Stomach (tissue), 4 donors: ENCODE measurements around the gene PMEPA1.

Experiments used
- EP300 ChIP-seq: sonication (generic); formaldehyde crosslinking; IDR thresholded peaks from one replicate; pipeline ENCODE4 v1.6.1; 2017; ENCODE audit warnings: antibody characterized with exemption
- POLR2A ChIP-seq, 4 donors: fragments of 450-650 bp; IDR thresholded peaks; one replicate each; pipeline ENCODE4 v1.6.1; 2016; ENCODE audit warnings: antibody characterized with exemption in 4 of 4, control low read depth in 2 of 4, mild to moderate bottlenecking in 1 of 4, moderate library complexity in 1 of 4
- POLR2AphosphoS5 ChIP-seq, 3 donors: sonication (generic); formaldehyde crosslinking; IDR thresholded peaks; one replicate each; pipeline ENCODE4 v1.6.1; 2016; ENCODE audit warnings: antibody characterized with exemption in 3 of 3
- TF ChIP-seq, protein P1 (sequence below), 7 experiments: fragments of 450-650 bp in 4 of 7; fragments of 200-600 bp in 3 of 7; sonication (generic) in 3 of 7; IDR thresholded peaks; one replicate each; pipeline ENCODE4 v1.5.1; 2016 to 2019; ENCODE audit warnings: antibody characterized with exemption in 7 of 7, control low read depth in 2 of 7, mild to moderate bottlenecking in 1 of 7

DNA sequence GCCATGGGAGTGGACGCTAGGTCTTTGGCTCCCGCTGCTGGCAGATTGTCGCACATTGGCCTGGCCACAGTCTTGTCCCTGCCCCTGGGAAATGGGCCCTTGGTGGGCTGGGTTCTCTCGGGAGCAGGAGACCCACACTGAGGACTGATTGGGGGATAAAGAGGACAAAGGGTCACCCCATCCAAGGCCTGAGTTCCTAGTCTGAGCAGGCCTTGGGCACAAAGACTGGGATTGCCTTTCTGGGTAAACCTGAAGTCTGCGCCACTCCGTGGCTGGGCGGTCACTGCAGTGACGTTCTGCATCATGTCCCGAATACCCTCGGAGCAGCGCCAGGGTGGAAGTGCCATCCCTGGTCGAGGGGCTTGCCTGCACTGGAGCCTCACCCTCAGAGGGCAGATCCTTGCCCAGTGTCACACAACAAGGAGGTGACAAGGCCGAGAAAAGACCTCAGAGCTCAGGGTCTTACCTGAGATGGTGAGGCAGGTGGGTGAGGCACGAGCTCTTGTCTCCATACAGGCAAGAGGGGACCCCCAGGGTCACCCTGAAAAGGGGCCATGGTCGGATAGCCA, 53.5 kb downstream of the PMEPA1 start:
- TF ChIP-seq POLR2A (IDR thresholded peaks at IDR 0.05) (no peak), POLR2AphosphoS5 (IDR thresholded peaks at IDR 0.05) (no peak), EP300 (no peak)
- TF ChIP-seq, protein P1, sequence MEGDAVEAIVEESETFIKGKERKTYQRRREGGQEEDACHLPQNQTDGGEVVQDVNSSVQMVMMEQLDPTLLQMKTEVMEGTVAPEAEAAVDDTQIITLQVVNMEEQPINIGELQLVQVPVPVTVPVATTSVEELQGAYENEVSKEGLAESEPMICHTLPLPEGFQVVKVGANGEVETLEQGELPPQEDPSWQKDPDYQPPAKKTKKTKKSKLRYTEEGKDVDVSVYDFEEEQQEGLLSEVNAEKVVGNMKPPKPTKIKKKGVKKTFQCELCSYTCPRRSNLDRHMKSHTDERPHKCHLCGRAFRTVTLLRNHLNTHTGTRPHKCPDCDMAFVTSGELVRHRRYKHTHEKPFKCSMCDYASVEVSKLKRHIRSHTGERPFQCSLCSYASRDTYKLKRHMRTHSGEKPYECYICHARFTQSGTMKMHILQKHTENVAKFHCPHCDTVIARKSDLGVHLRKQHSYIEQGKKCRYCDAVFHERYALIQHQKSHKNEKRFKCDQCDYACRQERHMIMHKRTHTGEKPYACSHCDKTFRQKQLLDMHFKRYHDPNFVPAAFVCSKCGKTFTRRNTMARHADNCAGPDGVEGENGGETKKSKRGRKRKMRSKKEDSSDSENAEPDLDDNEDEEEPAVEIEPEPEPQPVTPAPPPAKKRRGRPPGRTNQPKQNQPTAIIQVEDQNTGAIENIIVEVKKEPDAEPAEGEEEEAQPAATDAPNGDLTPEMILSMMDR (IDR thresholded peaks at IDR 0.05): no peak
